Endothelial cell of umbilical vein (primary cell): ENCODE data around the gene SCN2B.

Experiments used
- CTCF ChIP-seq, 2 donors: IDR thresholded peaks; 1 replicate in 1 of 2; 2 replicates in 1 of 2; pipeline ENCODE4 v1.5.1; 2011; ENCODE audit warnings: low read length in 2 of 2, mild to moderate bottlenecking in 2 of 2, moderate library complexity in 2 of 2, control low read depth in 1 of 2, inconsistent platforms in 1 of 2, low read depth in 1 of 2; ENCODE audit not compliant: insufficient read depth in 1 of 2; ENCODE audit errors: extremely low read depth in 1 of 2
- EZH2 ChIP-seq: IDR thresholded peaks from 2 replicates; pipeline ENCODE4 v1.6.1; 2012; ENCODE audit warnings: borderline replicate concordance, low read depth, mild to moderate bottlenecking, moderate library complexity, low read length, inconsistent platforms; ENCODE audit not compliant: severe bottlenecking
- FOS ChIP-seq: IDR thresholded peaks from 2 replicates; pipeline ENCODE4 v1.6.1; 2011; ENCODE audit warnings: mild to moderate bottlenecking, low read length, moderate library complexity, borderline replicate concordance; ENCODE audit not compliant: insufficient read depth
- GATA2 ChIP-seq: IDR thresholded peaks from 2 replicates; pipeline ENCODE4 v1.7.0; 2011; ENCODE audit warnings: low read depth, mild to moderate bottlenecking, moderate library complexity, mixed read lengths, low read length; ENCODE audit not compliant: insufficient read length, insufficient read depth
- MAX ChIP-seq: IDR thresholded peaks from 2 replicates; pipeline ENCODE4 v1.6.1; 2011; ENCODE audit not compliant: insufficient read depth, insufficient read length
- MYC ChIP-seq: IDR thresholded peaks from one replicate; pipeline ENCODE4 v1.6.1; 2011; ENCODE audit warnings: mild to moderate bottlenecking, low read depth, low read length
- POLR2A ChIP-seq: IDR thresholded peaks from 2 replicates; pipeline ENCODE4 v1.6.1; 2012; ENCODE audit warnings: low read depth, mild to moderate bottlenecking, control low read depth, low read length
- POLR2AphosphoS5 ChIP-seq: IDR thresholded peaks from 2 replicates; pipeline ENCODE4 v1.6.1; 2012; ENCODE audit warnings: low read depth, mild to moderate bottlenecking, control low read depth, low read length, moderate library complexity; ENCODE audit not compliant: insufficient read depth

- TF ChIP-seq CTCF (IDR thresholded peaks at IDR 0.05; ENCODE audit: extremely low read depth in 1 of 2, insufficient read depth in 1 of 2, low read depth in 1 of 2, low read length in 2 of 2) (no peak), POLR2AphosphoS5 (no peak), MAX (no peak), EZH2 (no peak), POLR2A (no peak), GATA2 (no peak), MYC (no peak), FOS (no peak)
These were observed 46.8 kb downstream of the SCN2B start for GRCh38 chr11:118129471-118130172.
